HepG2 (cell line): ENCODE data around the gene SEMA5B. TPM values are rescaled to one million over a fixed set of nuclear protein-coding genes. Genes with fewer than 3 reads are reported as not detected.

ENCODE experiments used
- ARID5B ChIP-seq: IDR thresholded peaks from 2 replicates; pipeline ENCODE4 v1.4.0; 2020; ENCODE audit warnings: mild to moderate bottlenecking, missing genetic modification reagents
- ATF7-NPFF ChIP-seq: sonication (generic); formaldehyde crosslinking; IDR thresholded peaks from 2 replicates; pipeline ENCODE4 v1.8.1; 2023; ENCODE audit warnings: mild to moderate bottlenecking, low read depth, missing genetic modification reagents, moderate library complexity
- BRCA1 ChIP-seq: sonication (generic); formaldehyde crosslinking; IDR thresholded peaks from 2 replicates; pipeline ENCODE4 v1.4.0; 2020; ENCODE audit warnings: missing genetic modification reagents
- GTF3A ChIP-seq: sonication (generic); formaldehyde crosslinking; conservative IDR thresholded peaks from 2 replicates; pipeline ENCODE4 v1.4.0; 2020; ENCODE audit warnings: mild to moderate bottlenecking, missing genetic modification reagents
- KAT8 ChIP-seq: IDR thresholded peaks from 2 replicates; pipeline ENCODE4 v1.6.1; 2016; ENCODE audit warnings: missing genetic modification reagents, missing compliant biosample characterization
- KLF16 ChIP-seq, 2 experiments: sonication (generic) in 1 of 2; formaldehyde crosslinking in 1 of 2; IDR thresholded peaks; 2 replicates each; pipeline versions ENCODE4 v1.6.1 to v1.8.0; 2016 to 2023; ENCODE audit warnings: missing genetic modification reagents in 2 of 2, missing compliant biosample characterization in 1 of 2
- MBD4 ChIP-seq: IDR thresholded peaks from 2 replicates; pipeline ENCODE4 v1.6.1; 2012; ENCODE audit warnings: low read length, inconsistent platforms, borderline replicate concordance
- NCOR1 ChIP-seq: fragments of 200-600 bp; sonication (generic); IDR thresholded peaks from 2 replicates; pipeline ENCODE4 v1.7.0; 2017; ENCODE audit warnings: antibody characterized with exemption, low read length, borderline replicate concordance
- NFE2L1 ChIP-seq: sonication (generic); formaldehyde crosslinking; IDR thresholded peaks from 2 replicates; pipeline ENCODE4 v1.4.0; 2020; ENCODE audit warnings: missing genetic modification reagents, mild to moderate bottlenecking, borderline replicate concordance
- NR2F2 ChIP-seq: IDR thresholded peaks from 2 replicates; pipeline ENCODE4 v1.6.1; 2012; ENCODE audit warnings: low read depth, inconsistent platforms, borderline replicate concordance
- REST ChIP-seq, 2 experiments: IDR thresholded peaks; 2 replicates each; pipeline ENCODE4 v1.6.1; 2011 to 2012; ENCODE audit warnings: low read length in 2 of 2, borderline replicate concordance in 1 of 2, low read depth in 1 of 2, mild to moderate bottlenecking in 1 of 2, moderate library complexity in 1 of 2
- SP1 ChIP-seq, 2 experiments: fragments of 450-650 bp in 1 of 2; sonication (generic) in 1 of 2; formaldehyde crosslinking in 1 of 2; IDR thresholded peaks; 2 replicates each; pipeline versions ENCODE4 v1.4.0 to v1.6.1; 2016 to 2020; ENCODE audit warnings: missing genetic modification reagents in 1 of 2
- SPEN ChIP-seq: sonication (generic); formaldehyde crosslinking; IDR thresholded peaks from 2 replicates; pipeline ENCODE4 v1.5.1; 2020; ENCODE audit warnings: low read depth, mild to moderate bottlenecking, missing genetic modification reagents
- ZFP82 ChIP-seq: sonication (generic); formaldehyde crosslinking; IDR thresholded peaks from 2 replicates; pipeline ENCODE4 v1.5.1; 2020; ENCODE audit warnings: mild to moderate bottlenecking, missing genetic modification reagents, borderline replicate concordance
- ZKSCAN8 ChIP-seq: IDR thresholded peaks from 2 replicates; pipeline ENCODE4 v1.6.1; 2016; ENCODE audit warnings: borderline replicate concordance, missing genetic modification reagents, missing compliant biosample characterization
- ZNF343 ChIP-seq: sonication (generic); formaldehyde crosslinking; IDR thresholded peaks from 2 replicates; pipeline ENCODE4 v1.4.0; 2020; ENCODE audit warnings: mild to moderate bottlenecking, missing genetic modification reagents
- polyA plus RNA-seq, 8 experiments: library from polyadenylated mRNA; depleted of rRNA in 3 of 8; stranded (reverse) in 7 of 8; unstranded in 1 of 8; fragments of >200 nt; fragmentation: Illumina TruSeq in 4 of 8; extraction: Trizol in 4 of 8; gene quantifications; 2 replicates each; pipeline versions ENCODE4 v1.2.1 to v1.2.3, GENCODE V29; 2011 to 2016; ENCODE audit warnings: low read depth in 4 of 8, missing spikeins in 1 of 8, mixed read lengths in 1 of 8; ENCODE audit not compliant: insufficient read depth in 1 of 8
- total RNA-seq, 5 experiments: library from RNA; depleted of rRNA; stranded (reverse); fragments of >200 nt; fragmentation: Illumina TruSeq; extraction: Trizol; gene quantifications; 2 replicates each; pipeline ENCODE4 v1.2.3, GENCODE V29; 2016; ENCODE audit warnings: low read depth in 1 of 5
- TF ChIP-seq, protein P1 (sequence below): sonication (generic); formaldehyde crosslinking; IDR thresholded peaks from 2 replicates; pipeline ENCODE4 v1.4.0; 2020; ENCODE audit warnings: missing genetic modification reagents
- TF ChIP-seq, protein P2 (sequence below): IDR thresholded peaks from 2 replicates; pipeline ENCODE4 v1.6.1; 2016

Gene SEMA5B
- total and polyA plus RNA-seq, 2 of the 13 experiments (the other 11 are each of a cell fraction or from before 2014, with no cell fraction given): not detected

DNA sequence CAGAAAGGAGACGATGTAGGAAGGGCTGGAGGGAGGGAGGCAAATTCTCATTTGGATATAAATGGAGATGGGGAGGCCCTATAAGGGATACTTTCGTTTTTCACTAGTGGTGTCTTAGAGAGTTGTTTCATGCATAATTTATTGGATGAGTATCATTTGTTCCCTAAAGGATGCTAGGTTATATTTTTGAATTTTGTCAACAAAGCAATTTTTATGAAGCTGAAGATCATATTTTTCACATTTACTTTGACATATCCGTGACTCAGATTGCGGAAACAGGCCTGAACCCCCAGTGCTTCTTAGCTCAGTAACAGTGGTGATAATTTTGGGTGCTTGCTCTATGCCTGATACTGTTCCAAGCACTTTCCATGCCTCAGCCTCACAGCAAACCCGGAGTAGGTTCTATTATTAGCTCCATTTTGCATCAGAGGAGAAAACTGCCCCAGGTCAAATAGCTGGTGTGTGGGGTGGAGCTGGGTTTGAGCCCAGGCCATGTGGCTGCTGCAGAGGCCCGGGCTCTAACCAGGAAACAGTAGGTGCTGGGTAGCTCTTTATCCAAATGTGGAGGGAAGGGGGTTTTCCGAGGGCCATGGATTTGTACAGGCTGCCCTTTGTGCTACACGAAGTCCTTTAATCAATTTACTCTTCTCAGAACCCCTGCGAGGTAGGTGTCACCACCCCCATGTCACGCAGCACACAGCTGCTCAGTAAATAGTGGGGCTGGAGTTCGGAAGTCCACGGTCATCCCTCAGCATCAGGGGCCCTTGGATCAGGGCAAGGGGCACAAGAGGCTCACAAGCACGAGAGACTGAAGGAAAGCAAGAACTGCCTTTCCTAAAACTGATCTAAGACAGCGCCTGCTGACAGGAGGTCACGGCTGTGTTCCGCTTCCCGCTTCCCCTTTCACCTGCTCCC lies 133.6 kb downstream of the SEMA5B start (continued):
- TF ChIP-seq REST (IDR thresholded peaks at IDR 0.05; ENCODE audit: borderline replicate concordance in 1 of 2, low read depth in 1 of 2, low read length in 2 of 2) (0 out of 4 replicates have a peak, but pooled peaks of 1 of the 2 experiments have one; percentile 12), ATF7-NPFF (CRISPR knock-in tag) (no peak), SP1 (IDR thresholded peaks at IDR 0.05) (no peak), SP1 (CRISPR knock-in tag; IDR thresholded peaks at IDR 0.05) (no peak), ZKSCAN8 (CRISPR knock-in tag) (0 out of 2 replicates have a peak, but pooled peaks have one; percentile 49), KAT8 (CRISPR knock-in tag) (no peak), BRCA1 (CRISPR knock-in tag) (0 out of 2 replicates have a peak, but pooled peaks have one; percentile 43), NR2F2 (0 out of 2 replicates have a peak, but pooled peaks have one; percentile 38), SPEN (CRISPR knock-in tag) (0 out of 2 replicates have a peak, but pooled peaks have one; percentile 58), ARID5B (CRISPR knock-in tag) (peak; percentile 89), NCOR1 (peak; percentile 31; the same call in 1 of the 2 replicates), GTF3A (CRISPR knock-in tag) (no peak), MBD4 (no peak), ZNF343 (no peak), NFE2L1 (no peak), KLF16 (CRISPR knock-in tag; IDR thresholded peaks at IDR 0.05) (peak in 1 of 2 experiments; percentile 15; a peak in 1 of 4 replicates), ZFP82 (CRISPR knock-in tag) (0 out of 2 replicates have a peak, but pooled peaks have one; percentile 23)
- TF ChIP-seq, protein P1, sequence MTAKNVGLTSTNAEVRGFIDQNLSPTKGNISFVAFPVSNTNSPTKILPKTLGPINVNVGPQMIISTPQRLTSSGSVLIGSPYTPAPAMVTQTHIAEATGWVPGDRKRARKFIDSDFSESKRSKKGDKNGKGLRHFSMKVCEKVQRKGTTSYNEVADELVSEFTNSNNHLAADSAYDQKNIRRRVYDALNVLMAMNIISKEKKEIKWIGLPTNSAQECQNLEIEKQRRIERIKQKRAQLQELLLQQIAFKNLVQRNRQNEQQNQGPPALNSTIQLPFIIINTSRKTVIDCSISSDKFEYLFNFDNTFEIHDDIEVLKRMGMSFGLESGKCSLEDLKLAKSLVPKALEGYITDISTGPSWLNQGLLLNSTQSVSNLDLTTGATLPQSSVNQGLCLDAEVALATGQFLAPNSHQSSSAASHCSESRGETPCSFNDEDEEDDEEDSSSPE: peak; percentile 33; the same call in 1 of the 2 replicates
- TF ChIP-seq, protein P2, sequence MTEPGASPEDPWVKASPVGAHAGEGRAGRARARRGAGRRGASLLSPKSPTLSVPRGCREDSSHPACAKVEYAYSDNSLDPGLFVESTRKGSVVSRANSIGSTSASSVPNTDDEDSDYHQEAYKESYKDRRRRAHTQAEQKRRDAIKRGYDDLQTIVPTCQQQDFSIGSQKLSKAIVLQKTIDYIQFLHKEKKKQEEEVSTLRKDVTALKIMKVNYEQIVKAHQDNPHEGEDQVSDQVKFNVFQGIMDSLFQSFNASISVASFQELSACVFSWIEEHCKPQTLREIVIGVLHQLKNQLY (CRISPR knock-in tag): peak; percentile 99
